Loucy (cell line): ENCODE measurements around the gene PAF1.

ENCODE experiments used
- H2AFZ ChIP-seq: fragments of 200-600 bp; sonication (generic); 2 replicates; pipeline ENCODE4 v1.6.0; 2016; ENCODE audit warnings: antibody characterized with exemption, mild to moderate bottlenecking, low read length, moderate library complexity
- H3F3A ChIP-seq: fragments of 200-600 bp; 2 replicates; pipeline ENCODE4 v1.6.0; 2016; ENCODE audit warnings: antibody characterized with exemption, low read depth, mild to moderate bottlenecking
- H3K27me3 ChIP-seq: fragments of 200-600 bp; sonication (generic); 2 replicates; pipeline ENCODE4 v1.6.1; 2014; ENCODE audit warnings: low read length, mild to moderate bottlenecking; ENCODE audit not compliant: insufficient read depth, poor library complexity, severe bottlenecking
- H3K36me3 ChIP-seq: fragments of 200-600 bp; sonication (generic); 2 replicates; pipeline ENCODE4 v1.6.1; 2016; ENCODE audit warnings: low read length; ENCODE audit not compliant: insufficient read depth
- H3K4me1 ChIP-seq: fragments of 200-600 bp; sonication (generic); 2 replicates; pipeline ENCODE4 v1.5.1; 2014; ENCODE audit warnings: low read length, mild to moderate bottlenecking; ENCODE audit not compliant: insufficient read depth, poor library complexity, severe bottlenecking
- H3K4me2 ChIP-seq: fragments of 200-600 bp; sonication (generic); 2 replicates; pipeline ENCODE4 v1.6.0; 2014; ENCODE audit warnings: antibody characterized with exemption, low read length, low read depth, mild to moderate bottlenecking; ENCODE audit not compliant: poor library complexity, severe bottlenecking
- H3K4me3 ChIP-seq: fragments of 200-600 bp; sonication (generic); 2 replicates; pipeline ENCODE4 v1.5.1; 2014; ENCODE audit warnings: low read length, mild to moderate bottlenecking, mixed read lengths; ENCODE audit not compliant: poor library complexity, severe bottlenecking
- H3K79me2 ChIP-seq: fragments of 200-600 bp; sonication (generic); 2 replicates; pipeline ENCODE4 v1.6.1; 2014; ENCODE audit warnings: low read length; ENCODE audit not compliant: insufficient read depth
- H3K9ac ChIP-seq: fragments of 200-600 bp; sonication (generic); 2 replicates; pipeline ENCODE4 v1.6.0; 2014; ENCODE audit warnings: mild to moderate bottlenecking, low read depth, low read length, moderate library complexity; ENCODE audit not compliant: poor library complexity, severe bottlenecking
- H3K9me2 ChIP-seq: fragments of 200-600 bp; sonication (generic); replicated peaks from 2 replicates; pipeline ENCODE4 v1.6.1; 2016; ENCODE audit warnings: low read depth, low read length, mixed read lengths
- H3K9me3 ChIP-seq: fragments of 200-600 bp; sonication (generic); 2 replicates; pipeline ENCODE4 v1.6.1; 2014; ENCODE audit warnings: mild to moderate bottlenecking, antibody characterized with exemption, low read length, low read depth; ENCODE audit not compliant: insufficient read depth
- H4K20me1 ChIP-seq: fragments of 200-600 bp; sonication (generic); 2 replicates; pipeline ENCODE4 v1.6.0; 2014; ENCODE audit warnings: antibody characterized with exemption, low read length, mild to moderate bottlenecking; ENCODE audit not compliant: insufficient read depth, poor library complexity, severe bottlenecking
- EZH2phosphoT487 ChIP-seq: fragments of 200-600 bp; IDR thresholded peaks from 2 replicates; pipeline ENCODE4 v1.6.1; 2018; ENCODE audit warnings: antibody characterized with exemption, mild to moderate bottlenecking, moderate library complexity, borderline replicate concordance
- TF ChIP-seq, protein P1 (sequence below): fragments of 200-600 bp; sonication (generic); conservative IDR thresholded peaks from 2 replicates; pipeline ENCODE4 v1.5.1; 2014; ENCODE audit warnings: mild to moderate bottlenecking, antibody characterized with exemption, low read length

PAF1 gene

DNA sequence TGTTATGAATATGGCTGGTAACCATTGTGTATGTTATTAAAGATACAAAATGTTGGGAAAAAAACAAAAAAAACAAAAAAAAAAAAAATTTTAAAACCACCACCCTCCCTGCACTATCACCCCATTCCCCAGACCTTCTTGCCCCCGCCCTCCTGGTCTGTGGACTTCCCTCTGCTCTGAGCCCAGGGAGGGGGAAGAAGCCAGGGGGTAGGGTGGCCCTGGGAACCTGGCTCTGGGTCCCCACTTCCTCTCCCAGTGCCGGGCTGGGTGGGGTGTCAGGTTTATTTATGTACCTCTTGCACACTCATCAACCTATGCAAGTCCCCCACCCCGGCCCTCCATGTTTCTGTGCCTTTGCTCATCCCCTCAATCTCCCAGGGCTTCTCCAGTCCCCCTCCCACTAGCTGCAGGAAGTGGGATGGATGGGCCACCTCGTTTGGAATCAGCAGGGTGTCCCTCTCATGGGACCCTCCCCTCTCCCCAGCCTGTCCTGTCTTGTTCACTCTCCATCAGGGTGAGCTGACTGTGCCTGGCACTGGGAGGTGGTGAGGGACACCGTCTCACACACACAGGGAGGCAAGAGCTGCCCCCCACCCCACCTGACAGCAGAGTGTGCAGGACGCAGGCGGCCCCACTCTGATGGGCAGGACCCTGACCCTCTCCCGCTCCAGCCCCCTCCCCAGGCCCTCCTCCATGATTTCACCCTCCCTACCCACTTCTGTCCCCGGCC lies 5.9 kb downstream of the PAF1 start:
- Histone ChIP-seq H3K36me3 (peaks cover 62% of the 10 kb centered on the region; the same call in 1 of the 2 replicates), H3K4me2 (no peak overlapping the region), H3K9me3 (no peaks in the 10 kb centered on the region), H3K27me3 (no peaks in the 10 kb centered on the region), H4K20me1 (peaks cover 9% of the 10 kb centered on the region), H3K79me2 (peaks cover 12% of the 10 kb centered on the region), H2AFZ (no peak overlapping the region), H3K4me3 (no peak overlapping the region), H3K9ac (no peak overlapping the region), H3K9me2 (no peaks in the 10 kb centered on the region), H3F3A (no peaks in the 10 kb centered on the region), H3K4me1 (peaks cover 11% of the 10 kb centered on the region)
- no peak for TF ChIP-seq EZH2phosphoT487
- TF ChIP-seq, protein P1, sequence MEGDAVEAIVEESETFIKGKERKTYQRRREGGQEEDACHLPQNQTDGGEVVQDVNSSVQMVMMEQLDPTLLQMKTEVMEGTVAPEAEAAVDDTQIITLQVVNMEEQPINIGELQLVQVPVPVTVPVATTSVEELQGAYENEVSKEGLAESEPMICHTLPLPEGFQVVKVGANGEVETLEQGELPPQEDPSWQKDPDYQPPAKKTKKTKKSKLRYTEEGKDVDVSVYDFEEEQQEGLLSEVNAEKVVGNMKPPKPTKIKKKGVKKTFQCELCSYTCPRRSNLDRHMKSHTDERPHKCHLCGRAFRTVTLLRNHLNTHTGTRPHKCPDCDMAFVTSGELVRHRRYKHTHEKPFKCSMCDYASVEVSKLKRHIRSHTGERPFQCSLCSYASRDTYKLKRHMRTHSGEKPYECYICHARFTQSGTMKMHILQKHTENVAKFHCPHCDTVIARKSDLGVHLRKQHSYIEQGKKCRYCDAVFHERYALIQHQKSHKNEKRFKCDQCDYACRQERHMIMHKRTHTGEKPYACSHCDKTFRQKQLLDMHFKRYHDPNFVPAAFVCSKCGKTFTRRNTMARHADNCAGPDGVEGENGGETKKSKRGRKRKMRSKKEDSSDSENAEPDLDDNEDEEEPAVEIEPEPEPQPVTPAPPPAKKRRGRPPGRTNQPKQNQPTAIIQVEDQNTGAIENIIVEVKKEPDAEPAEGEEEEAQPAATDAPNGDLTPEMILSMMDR = no peak

DNA sequence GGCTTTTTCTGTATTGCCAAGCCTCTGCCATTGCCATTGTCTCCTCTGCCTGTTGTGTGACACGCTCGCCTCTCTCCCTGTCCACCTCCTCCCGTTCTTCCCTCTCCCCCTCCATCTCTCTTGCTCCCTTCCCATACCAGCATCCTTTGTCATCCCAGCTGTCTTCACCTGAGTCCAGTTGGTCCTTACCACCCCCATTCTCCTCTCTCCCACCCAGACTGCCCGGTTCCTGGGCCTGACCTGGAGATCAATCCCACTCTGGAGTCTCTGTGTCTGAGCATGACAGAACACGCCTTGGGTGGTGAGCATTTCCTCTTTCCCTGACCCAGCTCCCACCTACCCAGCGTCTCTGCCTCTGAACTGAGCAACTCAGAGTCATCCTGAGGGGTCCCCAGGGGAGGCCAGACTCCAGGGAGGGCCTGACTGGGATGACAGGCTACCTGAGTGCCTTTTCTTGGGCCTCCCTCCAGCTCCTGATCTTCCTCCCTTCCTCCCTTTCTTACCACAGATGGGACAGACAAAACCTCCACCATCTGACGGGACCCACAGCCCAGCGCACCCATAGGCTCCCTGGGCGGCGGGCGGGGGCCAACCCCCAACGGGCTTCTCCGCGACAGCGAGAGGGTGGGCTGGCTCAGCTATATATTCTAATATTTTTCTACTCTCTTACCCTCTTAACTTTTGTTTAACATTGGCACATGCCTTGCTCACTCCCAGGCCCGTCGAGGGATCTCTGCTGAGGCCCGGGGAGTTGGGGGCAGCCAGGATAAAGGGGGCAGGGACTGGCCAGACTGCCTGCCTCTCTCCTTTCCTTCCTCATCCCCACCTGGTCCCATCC lies 7.7 kb downstream of the PAF1 start:
- Histone ChIP-seq H4K20me1 (no peaks in the 10 kb centered on the region), H3K9me2 (no peaks in the 10 kb centered on the region), H3K36me3 (peaks cover 73% of the 10 kb centered on the region; the same call in 1 of the 2 replicates), H3K4me1 (no peaks in the 10 kb centered on the region), H2AFZ (no peak overlapping the region), H3K9ac (no peak overlapping the region), H3K4me3 (no peak overlapping the region), H3K4me2 (no peak overlapping the region), H3F3A (no peaks in the 10 kb centered on the region), H3K27me3 (no peaks in the 10 kb centered on the region), H3K79me2 (no peaks in the 10 kb centered on the region; the same call in 1 of the 2 replicates), H3K9me3 (no peaks in the 10 kb centered on the region)
- TF ChIP-seq, protein P1 = no peak
- no peak for TF ChIP-seq EZH2phosphoT487

DNA sequence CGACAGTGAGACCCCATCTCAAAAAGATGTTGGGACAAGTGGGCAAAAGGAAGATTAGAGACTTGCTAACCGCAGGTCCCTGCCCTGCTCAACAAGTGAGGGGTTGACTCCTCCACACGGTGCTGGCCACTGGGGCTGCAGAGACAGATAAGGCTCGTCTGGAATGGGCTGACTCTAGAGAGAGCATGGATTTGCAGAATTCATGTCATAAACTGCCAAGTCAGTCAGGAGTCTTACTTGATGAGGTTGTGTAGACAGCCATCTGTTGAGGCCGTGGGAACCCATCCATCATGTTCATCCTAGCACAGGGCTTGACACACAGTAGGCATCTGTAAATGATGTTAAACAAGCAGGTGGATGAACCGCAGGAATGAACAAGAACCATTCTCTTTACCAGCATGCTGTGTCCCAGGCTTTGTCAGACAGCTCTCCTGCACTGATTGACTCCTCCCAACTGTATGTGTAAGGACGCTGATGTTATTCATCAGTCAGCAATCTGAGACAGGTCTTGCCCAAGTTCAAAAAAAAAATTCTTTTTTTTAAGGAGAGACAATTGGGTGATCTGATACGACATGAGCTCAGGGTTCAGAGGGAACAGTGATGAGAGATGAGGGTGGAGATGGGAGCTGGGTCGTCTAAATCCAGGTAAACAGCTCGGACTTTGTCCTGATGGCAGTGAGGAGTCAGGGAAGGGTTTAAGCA lies 8.8 kb downstream of the PAF1 start:
- Histone ChIP-seq H3K4me1 (no peaks in the 10 kb centered on the region), H3K9me3 (no peaks in the 10 kb centered on the region), H3K36me3 (peaks cover 78% of the 10 kb centered on the region; the same call in 1 of the 2 replicates), H3K4me3 (no peak overlapping the region), H3K9ac (no peak overlapping the region), H3K4me2 (no peak overlapping the region), H3K27me3 (no peaks in the 10 kb centered on the region), H3K79me2 (no peaks in the 10 kb centered on the region), H3K9me2 (no peaks in the 10 kb centered on the region), H4K20me1 (no peaks in the 10 kb centered on the region), H3F3A (no peaks in the 10 kb centered on the region), H2AFZ (no peak overlapping the region)
- TF ChIP-seq, protein P1 = no peak
- TF ChIP-seq EZH2phosphoT487 = no peak
